Body of pancreas (tissue), 4 donors: ENCODE results near the gene ZC4H2. TPM values are rescaled to one million over a fixed set of nuclear protein-coding genes. Genes with fewer than 3 reads are reported as not detected.
"Not testable (repeated sequence)": the region's sequence is repeated elsewhere in the genome, so short reads cannot be mapped to it uniquely, and the experiment has no call there.

Source experiments
- ATAC-seq: fragments of 150-250 bp; one replicate; pipeline ENCODE4 v1.9.1; 2016
- DNase-seq, 4 donors: peaks; one replicate each; pipeline ENCODE4 v3.0.0-alpha.2; 2019
- H3K27ac ChIP-seq, 4 donors: fragments of 200-600 bp; sonication (generic); 1 replicate in 3 of 4; 2 replicates in 1 of 4; pipeline versions ENCODE4 v1.5.1 to v1.6.1; 2016 to 2019; ENCODE audit warnings: mild to moderate bottlenecking in 1 of 4, mixed read lengths in 1 of 4, moderate library complexity in 1 of 4
- H3K27me3 ChIP-seq, 2 donors: fragments of 200-600 bp; sonication (generic); one replicate each; pipeline ENCODE4 v1.6.0; 2016; ENCODE audit warnings: mild to moderate bottlenecking in 1 of 2
- H3K36me3 ChIP-seq, 2 donors: fragments of 200-600 bp; sonication (generic); replicated peaks in 1 of 2; 2 replicates each; pipeline ENCODE4 v1.5.1; 2016; ENCODE audit warnings: low read depth in 2 of 2; ENCODE audit not compliant: insufficient read depth in 1 of 2
- H3K4me1 ChIP-seq: fragments of 200-600 bp; sonication (generic); one replicate; pipeline ENCODE4 v1.6.0; 2016
- H3K4me3 ChIP-seq, 2 donors: fragments of 200-600 bp; sonication (generic); 1 replicate in 1 of 2; 2 replicates in 1 of 2; pipeline ENCODE4 v1.5.1; 2016 to 2019
- H3K9me3 ChIP-seq, 3 donors: fragments of 200-600 bp; sonication (generic); 1 replicate in 2 of 3; 2 replicates in 1 of 3; pipeline ENCODE4 v1.5.1; 2016
- CTCF ChIP-seq, 7 experiments: fragments of 450-650 bp in 4 of 7; fragments of 200-600 bp in 3 of 7; sonication (generic) in 3 of 7; IDR thresholded peaks; one replicate each; pipeline ENCODE4 v1.5.1; 2016 to 2019; ENCODE audit warnings: antibody characterized with exemption in 7 of 7
- POLR2A ChIP-seq, 3 donors: fragments of 450-650 bp; IDR thresholded peaks; one replicate each; pipeline ENCODE4 v1.6.1; 2016; ENCODE audit warnings: antibody characterized with exemption in 3 of 3, mild to moderate bottlenecking in 2 of 3
- WGBS, 2 donors: methylation state at CpG; one replicate each; pipeline ENCODE4 v1.1.5; 2017; 5-methylcytosine and 5-hydroxymethylcytosine counted together
- intact Hi-C: fragments of 100-400 bp; cut with DNase I; formaldehyde crosslinking; loops from one replicate; pipeline ENCODE4 v1.15.1; 2023
- total RNA-seq, 2 donors: library from RNA; depleted of rRNA; stranded (reverse); fragments of >200 nt; gene quantifications; one replicate each; pipeline ENCODE4 v1.1.0, GENCODE V29; 2016

The ZC4H2 gene
- total RNA-seq = 1 to 10 TPM; 4.6 to 6.2 TPM

DNA sequence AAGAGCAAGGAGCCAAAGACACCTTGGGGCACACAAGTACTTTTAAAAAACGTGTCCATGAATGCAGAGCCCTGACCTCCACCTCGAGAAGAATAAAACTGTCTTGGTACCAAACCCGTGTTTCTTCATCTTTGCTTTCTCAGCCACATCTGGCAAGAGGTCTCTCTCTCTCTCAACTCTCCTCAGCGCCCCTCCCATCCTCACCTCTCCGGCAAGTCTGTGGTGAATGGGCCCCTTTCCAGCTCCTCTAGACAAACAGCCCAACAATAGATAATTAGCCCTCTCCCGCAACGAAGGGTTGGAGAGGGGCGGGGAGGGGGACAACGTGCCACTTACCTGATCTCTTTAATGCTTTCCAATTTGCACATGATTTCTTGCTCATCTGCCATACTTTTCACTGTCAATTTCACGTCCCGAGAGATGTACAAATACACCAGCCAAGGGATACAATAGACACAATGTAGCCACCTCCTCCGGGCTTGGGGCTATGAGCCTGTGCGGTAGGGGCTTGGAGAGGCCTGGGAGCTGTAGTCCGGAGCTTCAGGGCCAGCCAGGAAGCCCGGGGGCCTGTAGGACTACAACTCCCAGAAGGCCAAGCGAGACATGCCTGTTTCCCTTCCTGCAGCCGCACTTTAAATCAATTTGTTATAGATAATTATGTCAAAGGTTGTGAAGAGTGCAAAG, at the start of gene ZC4H2:
TSS of gene ZC4H2 (minus strand) at position 462 of the 684 bp plus-strand sequence. CDS start at position 389, 73 bp downstream.
- intact Hi-C loops = no loop called here
- Histone ChIP-seq H3K27me3 (no peaks in the 10 kb centered on the region), H3K27ac (peak within 1 kb of the TSS in 1 of 4 donors; percentile 25), H3K36me3 (no peaks in the 10 kb centered on the region), H3K4me3 (peak within 1 kb of the TSS in 1 of 2 donors; percentile 56), H3K9me3 (no peaks in the 10 kb centered on the region), H3K4me1 (peaks cover 5% of the 10 kb centered on the region)
- ATAC-seq = peak; percentile 99
- no peak for TF ChIP-seq POLR2A (IDR thresholded peaks at IDR 0.05)
- no peak for TF ChIP-seq CTCF (IDR thresholded peaks at IDR 0.05)
- 0 to 1% methylated on average over 10 to 17 of the region's 17 CpGs for WGBS, 2 donors
- DNase-seq = peak; percentile 75 to 83 (median 82)

DNA sequence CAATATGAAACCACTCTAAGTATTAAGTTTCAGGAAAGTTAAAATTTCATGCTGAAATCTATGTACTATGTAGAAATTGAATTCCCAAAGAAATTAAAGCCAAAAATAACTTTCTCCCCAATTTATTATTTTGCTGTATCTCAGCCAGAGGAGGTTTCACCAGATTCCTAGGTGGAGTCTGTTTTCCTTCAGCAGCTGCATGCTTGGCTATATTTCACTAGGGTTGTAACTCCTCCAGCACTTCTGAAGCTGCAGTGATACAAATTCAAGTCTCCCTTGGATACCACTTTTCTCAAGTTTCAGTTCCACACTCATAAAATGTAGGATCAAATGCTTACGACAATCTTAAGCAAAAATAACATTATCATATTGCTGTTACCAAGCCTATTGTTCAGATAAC, 41.2 kb upstream of the ZC4H2 start:
- Histone ChIP-seq H3K27ac (no peak overlapping the region), H3K4me3 (no peak overlapping the region), H3K36me3 (no peaks in the 10 kb centered on the region), H3K4me1 (no peaks in the 10 kb centered on the region), H3K9me3 (no peaks in the 10 kb centered on the region), H3K27me3 (no peaks in the 10 kb centered on the region)
- no peak for TF ChIP-seq POLR2A (IDR thresholded peaks at IDR 0.05)
- TF ChIP-seq CTCF (IDR thresholded peaks at IDR 0.05) = no peak
- ATAC-seq (no peak), DNase-seq (no peak)
- intact Hi-C loops = no loop called here
- WGBS, 2 donors = 67 to 71% methylated on average over 1 of the region's 1 CpG

DNA sequence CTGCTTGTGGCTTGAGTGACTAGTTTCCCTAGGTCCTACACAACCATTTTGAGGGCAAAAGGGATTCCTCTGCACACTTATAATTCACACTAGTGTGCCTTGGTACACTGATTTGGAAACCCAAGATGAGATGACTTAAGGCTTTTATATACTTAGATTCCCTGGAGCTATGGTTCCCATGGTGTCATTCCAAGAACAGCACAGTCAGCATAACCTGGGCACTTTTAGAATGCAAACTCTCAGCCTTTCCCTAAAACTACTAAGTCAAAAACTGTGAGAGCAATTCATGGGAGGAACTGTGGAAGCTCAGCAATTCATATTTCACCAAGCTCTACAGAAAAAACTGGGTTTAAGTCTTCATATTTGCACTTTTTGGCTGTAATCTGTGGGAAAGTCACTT, 38.0 kb upstream of the ZC4H2 start:
- H3K27ac ChIP-seq = no peak overlapping the region
- DNase-seq (no peak), ATAC-seq (no peak)
- H3K9me3 ChIP-seq = no peaks in the 10 kb centered on the region
- H3K4me3 ChIP-seq = no peak overlapping the region
- H3K36me3 ChIP-seq = no peaks in the 10 kb centered on the region
- intact Hi-C loops = no loop called here
- H3K27me3 ChIP-seq = no peaks in the 10 kb centered on the region
- H3K4me1 ChIP-seq = no peaks in the 10 kb centered on the region
- TF ChIP-seq CTCF (IDR thresholded peaks at IDR 0.05) (no peak), POLR2A (IDR thresholded peaks at IDR 0.05) (no peak)

GRCh38 chrX:65009459-65009858, 33.2 kb upstream of the ZC4H2 start:
- intact Hi-C loops = no loop called here
- Histone ChIP-seq H3K4me1 (no peaks in the 10 kb centered on the region), H3K9me3 (no peaks in the 10 kb centered on the region), H3K36me3 (no peaks in the 10 kb centered on the region), H3K4me3 (no peak overlapping the region), H3K27me3 (no peaks in the 10 kb centered on the region), H3K27ac (no peak overlapping the region)
- ATAC-seq (no peak), DNase-seq (no peak)
- TF ChIP-seq CTCF (IDR thresholded peaks at IDR 0.05) (no peak), POLR2A (IDR thresholded peaks at IDR 0.05) (no peak)

DNA sequence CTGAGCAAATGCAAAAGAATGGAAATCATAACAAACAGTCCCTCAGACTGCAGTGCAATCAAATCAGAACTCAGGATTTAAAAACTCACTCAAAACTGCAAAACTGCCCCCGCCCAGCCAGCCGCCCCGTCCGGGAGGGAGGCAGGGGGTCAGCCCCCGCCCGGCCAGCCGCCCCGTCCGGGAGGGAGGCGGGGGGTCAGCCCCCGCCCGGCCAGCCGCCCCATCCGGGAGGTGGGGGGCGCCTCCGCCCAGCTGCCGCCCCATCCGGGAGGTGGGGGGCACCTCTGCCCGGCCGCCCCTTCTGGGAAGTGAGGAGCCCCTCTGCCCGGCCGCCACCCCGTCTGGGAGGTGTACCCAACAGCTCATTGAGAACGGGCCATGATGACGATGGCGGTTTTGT, 26.0 kb upstream of the ZC4H2 start:
- WGBS, 2 donors = 94 to 96% methylated on average over 4 to 5 of the region's 26 CpGs
- ATAC-seq, H3K9me3 ChIP-seq, DNase-seq, H3K4me3 ChIP-seq, H3K27ac ChIP-seq, H3K36me3 ChIP-seq, H3K4me1 ChIP-seq, H3K27me3 ChIP-seq, intact Hi-C loops: not testable (repeated sequence)
